ENCODE data around the gene CALD1.

DNA sequence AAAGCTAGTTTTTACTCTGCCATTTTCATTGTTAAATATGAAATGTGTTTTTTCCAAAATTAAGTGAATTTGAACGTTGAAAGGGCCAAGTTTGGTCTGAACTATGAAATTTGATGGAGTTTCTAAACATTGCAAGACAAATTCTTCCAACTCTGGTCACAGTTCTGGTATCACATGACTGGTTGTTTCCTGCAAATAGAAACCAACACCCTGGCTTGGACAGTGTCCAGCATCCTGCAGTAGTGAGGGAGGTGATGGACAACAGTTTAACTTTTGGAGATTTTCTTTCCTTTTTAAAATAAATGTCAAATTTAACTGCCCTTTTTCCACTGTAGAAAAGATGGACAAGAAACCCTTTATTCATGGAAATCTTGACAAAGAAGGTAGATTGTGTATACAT, 152.1 kb downstream of the CALD1 start:
- TF ChIP-seq EZH2 (IDR thresholded peaks at IDR 0.05; ENCODE audit: low read length, unreplicated experiment), result no peak
- TF ChIP-seq, protein P1, sequence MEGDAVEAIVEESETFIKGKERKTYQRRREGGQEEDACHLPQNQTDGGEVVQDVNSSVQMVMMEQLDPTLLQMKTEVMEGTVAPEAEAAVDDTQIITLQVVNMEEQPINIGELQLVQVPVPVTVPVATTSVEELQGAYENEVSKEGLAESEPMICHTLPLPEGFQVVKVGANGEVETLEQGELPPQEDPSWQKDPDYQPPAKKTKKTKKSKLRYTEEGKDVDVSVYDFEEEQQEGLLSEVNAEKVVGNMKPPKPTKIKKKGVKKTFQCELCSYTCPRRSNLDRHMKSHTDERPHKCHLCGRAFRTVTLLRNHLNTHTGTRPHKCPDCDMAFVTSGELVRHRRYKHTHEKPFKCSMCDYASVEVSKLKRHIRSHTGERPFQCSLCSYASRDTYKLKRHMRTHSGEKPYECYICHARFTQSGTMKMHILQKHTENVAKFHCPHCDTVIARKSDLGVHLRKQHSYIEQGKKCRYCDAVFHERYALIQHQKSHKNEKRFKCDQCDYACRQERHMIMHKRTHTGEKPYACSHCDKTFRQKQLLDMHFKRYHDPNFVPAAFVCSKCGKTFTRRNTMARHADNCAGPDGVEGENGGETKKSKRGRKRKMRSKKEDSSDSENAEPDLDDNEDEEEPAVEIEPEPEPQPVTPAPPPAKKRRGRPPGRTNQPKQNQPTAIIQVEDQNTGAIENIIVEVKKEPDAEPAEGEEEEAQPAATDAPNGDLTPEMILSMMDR (conservative IDR thresholded peaks at IDR 0.05; ENCODE audit: low read depth, low read length), result no peak
- no peak for TF ChIP-seq EZH2phosphoT487 (IDR thresholded peaks at IDR 0.05; ENCODE audit: borderline replicate concordance, low read length)

All from PC-3 (cell line).